GM10847 (cell line): ENCODE results near the gene LRP10.

Source experiments
- POLR2A ChIP-seq: IDR thresholded peaks from 2 replicates; pipeline ENCODE4 v1.6.1; 2011; ENCODE audit not compliant: insufficient read length; ENCODE audit errors: extremely low read depth

LRP10 gene

GRCh38 chr14:22850944-22851764 lies 20.4 kb upstream of the LRP10 start:
- no peak for TF ChIP-seq POLR2A

DNA sequence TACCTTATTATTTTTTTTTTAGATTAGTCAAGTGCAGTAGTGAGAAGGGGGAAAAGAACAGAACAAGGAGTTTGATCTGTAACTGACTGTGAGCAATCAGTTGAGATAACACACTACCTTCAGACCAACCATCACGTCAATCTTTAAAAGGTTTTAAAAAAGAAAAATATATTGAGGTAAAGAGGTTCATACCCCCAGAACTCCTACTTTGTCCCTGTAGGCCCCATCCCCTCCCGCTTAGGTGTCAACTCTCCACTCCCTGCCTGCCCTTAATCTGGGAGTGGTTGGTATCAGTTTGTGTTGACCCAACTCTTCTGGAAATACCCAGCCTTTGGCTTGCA lies 19.0 kb upstream of the LRP10 start:
- no peak for TF ChIP-seq POLR2A

- no peak for TF ChIP-seq POLR2A
Measured at GRCh38 chr14:22852940-22853767, 18.4 kb upstream of the LRP10 start.

GRCh38 chr14:22854963-22855724 lies 16.4 kb upstream of the LRP10 start:
- no peak for TF ChIP-seq POLR2A

GRCh38 chr14:22856428-22856827 lies 15.1 kb upstream of the LRP10 start:
- TF ChIP-seq POLR2A, result no peak

GRCh38 chr14:22861651-22862050 lies 9.9 kb upstream of the LRP10 start:
- no peak for TF ChIP-seq POLR2A

DNA sequence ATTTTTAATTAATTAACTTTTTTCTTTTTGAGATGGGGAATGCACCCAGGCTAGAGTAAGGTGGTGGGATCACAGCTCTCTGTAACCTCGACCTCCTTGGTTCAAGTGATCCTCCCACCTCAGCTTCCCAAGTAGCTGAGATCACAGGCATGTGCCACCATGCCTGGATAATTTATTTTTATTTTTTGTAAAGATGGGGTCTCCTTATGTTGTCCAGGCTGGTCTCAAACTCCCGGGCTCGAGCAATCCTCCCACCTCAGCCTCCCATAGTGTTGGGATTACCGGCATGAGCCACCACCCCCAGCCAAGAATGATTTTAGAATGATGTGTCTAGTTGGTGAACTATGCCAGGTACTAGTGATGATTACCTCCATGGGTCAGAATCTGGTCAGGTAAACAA lies 6.6 kb upstream of the LRP10 start:
- TF ChIP-seq POLR2A, result no peak

GRCh38 chr14:22865424-22866405 lies 5.8 kb upstream of the LRP10 start:
- TF ChIP-seq POLR2A, result no peak

DNA sequence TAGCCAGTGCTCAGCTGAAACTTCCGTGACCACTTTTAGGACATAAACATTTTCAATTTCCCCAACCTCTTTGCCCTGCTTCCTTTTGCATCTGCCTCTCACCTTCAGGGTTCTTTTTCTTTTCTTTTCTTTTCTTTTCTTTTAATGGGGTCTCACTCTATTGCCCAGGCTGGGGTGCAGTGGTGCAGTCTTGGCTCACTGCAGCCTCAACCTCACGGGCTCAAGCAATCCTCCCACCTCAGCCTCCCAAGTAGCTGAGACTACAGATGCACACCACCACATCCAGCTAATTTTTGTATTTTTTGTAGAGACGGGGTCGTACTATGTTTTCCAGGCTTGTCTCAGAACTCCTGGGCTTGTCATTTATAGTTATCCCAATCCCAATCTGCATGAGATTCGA lies 4.7 kb upstream of the LRP10 start:
- no peak for TF ChIP-seq POLR2A

- TF ChIP-seq POLR2A, result no peak
Measured at GRCh38 chr14:22870811-22871223, 723 bp upstream of the LRP10 start.

DNA sequence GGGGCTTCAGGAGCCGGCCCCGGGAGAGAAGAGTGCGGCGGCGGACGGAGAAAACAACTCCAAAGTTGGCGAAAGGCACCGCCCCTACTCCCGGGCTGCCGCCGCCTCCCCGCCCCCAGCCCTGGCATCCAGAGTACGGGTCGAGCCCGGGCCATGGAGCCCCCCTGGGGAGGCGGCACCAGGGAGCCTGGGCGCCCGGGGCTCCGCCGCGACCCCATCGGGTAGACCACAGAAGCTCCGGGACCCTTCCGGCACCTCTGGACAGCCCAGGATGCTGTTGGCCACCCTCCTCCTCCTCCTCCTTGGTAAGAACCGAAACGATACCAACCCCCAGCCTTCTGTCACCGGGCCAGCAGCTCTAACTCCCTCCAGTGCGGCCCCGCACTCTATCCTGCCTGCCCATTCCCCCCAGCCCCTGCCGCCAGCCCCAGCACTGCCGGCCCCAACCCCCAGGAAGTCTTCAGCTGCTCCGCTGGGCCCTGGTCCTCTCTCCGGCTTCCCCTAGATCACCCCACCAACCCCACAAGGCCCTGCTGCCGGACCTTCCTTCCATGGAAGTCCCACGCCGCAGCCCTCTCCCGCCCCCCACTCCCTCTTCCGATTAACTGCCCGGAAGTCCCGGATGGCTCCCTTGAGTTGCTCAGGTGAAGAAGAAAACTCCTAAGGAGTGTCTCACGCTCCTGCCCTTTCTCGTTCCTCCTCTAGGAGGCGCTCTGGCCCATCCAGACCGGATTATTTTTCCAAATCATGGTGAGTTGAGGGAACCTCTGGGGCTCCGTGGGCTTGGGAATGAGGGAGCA lies 693 bp downstream of the LRP10 start:
- TF ChIP-seq POLR2A, result no peak

DNA sequence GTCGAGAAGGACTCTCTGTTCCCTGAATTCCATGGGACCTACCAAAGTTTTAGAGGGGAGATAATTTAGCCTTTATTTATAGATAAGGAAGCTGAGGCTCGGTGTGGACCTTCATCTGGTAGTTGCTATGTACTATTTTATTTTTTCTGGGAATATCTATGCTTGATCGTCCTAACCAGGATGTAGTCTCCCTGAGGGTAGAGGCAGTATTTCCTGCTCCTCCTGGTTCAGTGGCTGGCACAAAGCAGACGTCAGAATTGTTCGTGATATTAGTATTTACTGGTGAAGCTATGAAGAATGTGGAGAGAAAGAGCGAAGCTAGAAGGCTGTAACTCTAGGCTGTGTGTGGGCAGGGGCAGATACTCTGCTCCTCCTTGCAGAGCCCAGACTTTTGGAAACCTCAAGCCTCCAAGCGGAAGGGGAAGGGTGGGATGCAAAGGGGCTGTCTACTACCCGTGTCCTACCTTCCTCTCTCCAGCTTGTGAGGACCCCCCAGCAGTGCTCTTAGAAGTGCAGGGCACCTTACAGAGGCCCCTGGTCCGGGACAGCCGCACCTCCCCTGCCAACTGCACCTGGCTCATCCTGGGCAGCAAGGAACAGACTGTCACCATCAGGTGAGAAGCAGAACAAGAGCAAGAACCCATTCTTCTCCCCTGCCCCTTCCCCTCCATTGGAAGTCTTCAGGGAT lies 1.4 kb downstream of the LRP10 start:
- TF ChIP-seq POLR2A, result no peak
